GM11168 (cell line): Measurements from ENCODE around the gene TRABD2A.
"Not testable (repeated sequence)": the region's sequence is repeated elsewhere in the genome, so short reads cannot be mapped to it uniquely, and the experiment has no call there.

Source experiments
- in situ Hi-C: fragments of 300-500 bp; cut with MboI; formaldehyde crosslinking; loops from one replicate; pipeline ENCODE4 v1.12.0; 2022; ENCODE audit warnings: low sequenced_read_pairs; ENCODE audit not compliant: unreplicated experiment

TRABD2A gene

GRCh38 chr2:84792856-84793522 is 87.9 kb downstream of the TRABD2A start:
- in situ Hi-C loops: no loop called here

- in situ Hi-C loops: no loop called here
Observed at GRCh38 chr2:84788498-84788897, 92.4 kb downstream of the TRABD2A start.

GRCh38 chr2:84788027-84788426 is 92.9 kb downstream of the TRABD2A start:
- in situ Hi-C loops: no loop called here

- in situ Hi-C loops: no loop called here
Observed at GRCh38 chr2:84786601-84787000, 94.3 kb downstream of the TRABD2A start.

DNA sequence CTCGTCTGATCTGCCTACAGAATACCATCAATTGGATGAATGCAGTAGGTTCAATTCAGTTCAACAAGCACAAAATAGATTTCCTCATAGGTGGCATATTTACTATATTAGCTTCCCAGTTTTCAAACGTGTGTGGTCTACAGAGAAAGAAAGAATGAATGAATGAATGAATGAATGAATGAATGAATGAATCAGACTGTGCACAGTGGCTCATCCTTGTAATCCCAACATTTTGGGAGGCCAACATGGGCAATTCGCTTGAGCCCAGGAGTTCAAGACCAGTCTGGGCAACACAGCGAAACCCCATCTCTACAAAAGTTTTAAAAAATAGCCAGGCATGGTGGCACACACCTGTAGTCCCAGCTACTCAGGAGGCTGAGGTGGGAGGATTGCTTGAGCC is 94.9 kb downstream of the TRABD2A start:
- in situ Hi-C loops: no loop called here

DNA sequence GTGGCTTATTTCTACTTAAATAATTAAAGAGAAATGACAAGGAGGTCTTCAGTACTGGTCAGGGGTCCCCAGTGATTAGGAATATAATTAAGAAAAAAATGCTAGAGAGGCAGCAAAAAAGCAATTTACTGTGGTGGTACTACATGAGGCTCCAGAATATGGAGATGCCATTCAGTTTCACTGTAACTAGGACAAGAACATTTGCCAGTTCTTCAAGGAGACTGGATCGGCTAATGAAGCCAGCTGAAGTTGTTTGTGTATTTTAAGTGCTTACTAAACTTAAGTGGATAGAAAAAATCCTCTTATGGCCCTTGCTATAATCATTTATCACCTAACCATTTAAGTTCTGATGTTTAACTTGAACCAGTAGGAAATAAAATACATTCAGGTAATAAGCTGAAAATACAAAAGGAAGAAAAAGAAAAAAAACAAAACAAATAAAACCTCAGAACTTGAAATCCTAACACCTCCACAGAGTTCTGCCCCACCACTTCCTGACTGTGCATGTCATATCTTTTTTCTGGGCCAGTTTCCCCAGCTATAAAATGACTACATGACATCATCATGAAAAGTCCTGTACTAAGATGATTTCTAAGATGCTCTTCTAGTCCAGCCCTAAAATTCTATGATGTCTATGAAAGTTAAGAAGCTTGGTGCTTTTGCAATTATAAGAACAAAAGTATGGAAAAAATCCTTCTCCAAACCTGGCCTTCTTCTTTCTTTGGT is 98.0 kb downstream of the TRABD2A start:
- in situ Hi-C loops: no loop called here

DNA sequence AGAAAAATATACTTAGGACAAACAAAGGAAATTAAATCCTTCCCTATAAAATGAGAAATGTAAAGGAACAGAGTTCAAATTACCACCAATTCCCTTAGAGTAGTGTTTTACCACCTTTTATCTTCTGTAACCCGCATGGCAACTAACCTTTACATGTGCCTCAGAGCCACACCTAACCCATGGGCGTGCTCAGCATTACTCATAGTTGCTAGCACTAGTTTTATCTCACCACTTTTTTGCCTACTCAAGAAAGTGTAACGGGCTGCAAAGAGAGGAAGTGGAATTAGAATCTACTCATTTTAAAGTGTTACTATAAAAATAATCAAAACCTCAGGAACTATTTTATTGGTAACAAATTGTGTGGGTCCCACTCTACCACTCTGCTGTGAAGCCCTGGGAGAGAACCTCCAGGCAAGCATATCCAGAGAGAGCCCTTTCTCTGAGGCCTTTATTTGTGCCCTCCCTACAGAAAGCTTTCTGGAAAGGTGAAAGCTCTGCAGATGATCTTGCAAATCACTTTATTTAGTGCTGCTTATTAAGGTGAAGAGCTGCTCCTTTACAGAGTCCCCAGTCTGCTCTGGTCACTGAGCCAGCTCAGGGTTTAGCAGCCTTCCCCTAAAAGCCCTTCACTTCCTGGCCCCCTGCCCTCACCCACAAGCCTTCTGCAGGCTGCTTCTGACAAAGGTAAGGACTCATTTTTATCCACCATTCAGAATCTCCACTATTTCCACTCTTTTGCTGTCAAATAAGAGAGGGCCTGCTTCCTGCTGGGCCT is 98.8 kb downstream of the TRABD2A start:
- in situ Hi-C loops: no loop called here

DNA sequence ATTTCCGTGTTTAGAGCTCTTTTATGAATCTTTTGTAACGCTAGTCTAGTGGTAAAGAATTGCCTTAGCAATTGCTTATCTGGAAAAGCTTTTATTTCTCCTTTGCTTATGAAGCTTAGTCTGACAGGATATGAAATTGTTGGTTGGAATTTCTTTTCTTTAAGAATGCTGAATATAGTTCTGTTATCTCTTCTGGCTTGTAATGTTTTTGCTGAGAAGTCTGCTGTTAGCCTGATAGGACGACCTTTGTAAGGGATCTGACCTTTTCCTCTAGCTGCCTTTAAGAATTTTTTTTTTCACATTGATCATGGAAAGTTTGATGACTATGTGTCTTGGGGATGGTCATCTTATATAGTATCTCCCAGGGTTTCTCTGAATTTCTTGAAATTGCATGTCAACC is 101.1 kb downstream of the TRABD2A start:
- in situ Hi-C loops: no loop called here

GRCh38 chr2:84778911-84779690 is 101.8 kb downstream of the TRABD2A start:
- in situ Hi-C loops: no loop called here

DNA sequence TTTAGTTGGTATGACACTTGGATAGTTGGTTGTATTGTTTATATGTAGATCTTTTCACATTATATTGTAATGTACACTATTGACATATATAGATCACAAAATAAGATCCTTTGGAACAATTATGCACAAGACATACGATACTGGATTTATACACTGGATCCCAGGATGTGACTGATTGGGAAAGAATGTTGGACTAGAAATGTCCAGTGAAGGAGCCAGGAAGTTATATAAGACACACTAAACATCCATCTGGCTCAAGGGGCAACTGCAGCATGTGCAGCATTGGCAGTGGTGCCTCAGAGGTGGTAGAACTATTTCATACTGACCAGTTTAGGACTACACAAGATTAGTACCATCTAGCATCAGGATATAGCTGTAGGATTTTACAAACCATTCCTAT is 104.9 kb downstream of the TRABD2A start:
- in situ Hi-C loops: no loop called here

DNA sequence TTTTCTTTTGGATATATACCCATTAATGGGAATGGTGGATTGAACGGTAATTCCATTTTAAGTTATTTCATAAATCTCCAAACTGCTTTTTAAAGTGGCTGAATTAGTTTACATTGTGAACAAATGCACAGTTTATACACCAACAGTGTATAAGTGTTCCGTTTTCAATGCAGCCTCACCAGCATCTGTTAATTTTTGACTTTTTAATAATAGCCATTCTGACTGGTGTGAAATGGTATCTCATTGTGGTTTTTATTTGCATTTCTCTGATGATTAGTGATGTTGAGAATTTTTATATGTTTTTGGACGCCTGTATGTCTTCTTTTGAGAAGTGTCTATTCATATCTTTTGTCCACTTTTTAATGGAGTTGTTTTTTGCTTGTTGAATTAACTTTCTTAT is 107.3 kb downstream of the TRABD2A start:
- in situ Hi-C loops: not testable (repeated sequence)
